Fibroblast of lung (primary cell): ENCODE data around the gene TMTC2. TPM values are rescaled to one million over a fixed set of nuclear protein-coding genes. Genes with fewer than 3 reads are reported as not detected.
A peak's percentile ranks its signal among the peaks of the same experiment; 100 is the strongest.

Experiments
- DNase-seq, 2 donors: peaks; one replicate each; pipeline versions ENCODE4 v3.0.0 to v3.0.0-alpha.2; 2010; ENCODE audit warnings: low read depth in 2 of 2
- H2AFZ ChIP-seq: 2 replicates; pipeline ENCODE4 v1.5.1; 2012; ENCODE audit warnings: low read length, control low read depth, inconsistent platforms
- H3K27ac ChIP-seq: 2 replicates; pipeline ENCODE4 v1.5.1; 2011; ENCODE audit warnings: low read length, control low read depth; ENCODE audit not compliant: insufficient read depth
- H3K27me3 ChIP-seq: 2 replicates; pipeline ENCODE4 v1.5.1; 2011; ENCODE audit warnings: mild to moderate bottlenecking, low read length; ENCODE audit not compliant: control insufficient read depth, insufficient read depth
- H3K36me3 ChIP-seq: 2 replicates; pipeline ENCODE4 v1.5.1; 2011; ENCODE audit warnings: low read length; ENCODE audit not compliant: control insufficient read depth, insufficient read depth
- H3K4me1 ChIP-seq: 2 replicates; pipeline ENCODE4 v1.5.1; 2011; ENCODE audit warnings: low read length; ENCODE audit not compliant: control insufficient read depth, insufficient read depth; ENCODE audit errors: extremely low read depth
- H3K4me2 ChIP-seq: 2 replicates; pipeline ENCODE4 v1.5.1; 2011; ENCODE audit warnings: low read length, control low read depth; ENCODE audit not compliant: insufficient read depth; ENCODE audit errors: extremely low read depth
- H3K4me3 ChIP-seq, 4 experiments: fragments of 200-600 bp in 1 of 4; sonication (generic) in 1 of 4; replicated peaks in 1 of 4; 2 replicates each; pipeline ENCODE4 v1.5.1; 2011 to 2016; ENCODE audit warnings: low read length in 4 of 4, low read depth in 3 of 4, mild to moderate bottlenecking in 3 of 4, control low read depth in 2 of 4, inconsistent platforms in 1 of 4, mixed read lengths in 1 of 4; ENCODE audit not compliant: insufficient read depth in 1 of 4; ENCODE audit errors: control extremely low read depth in 1 of 4
- H3K79me2 ChIP-seq: 2 replicates; pipeline ENCODE4 v1.5.1; 2012; ENCODE audit warnings: mild to moderate bottlenecking, low read length, inconsistent platforms; ENCODE audit not compliant: control insufficient read depth, insufficient read depth
- H3K9ac ChIP-seq: 2 replicates; pipeline ENCODE4 v1.5.1; 2011; ENCODE audit warnings: mild to moderate bottlenecking, low read length, control low read depth; ENCODE audit not compliant: insufficient read depth
- H3K9me3 ChIP-seq: 2 replicates; pipeline ENCODE4 v1.5.1; 2012; ENCODE audit warnings: low read depth, low read length; ENCODE audit not compliant: control insufficient read depth, insufficient read depth
- H4K20me1 ChIP-seq: 2 replicates; pipeline ENCODE4 v1.5.1; 2011; ENCODE audit warnings: low read length; ENCODE audit not compliant: control insufficient read depth, insufficient read depth; ENCODE audit errors: extremely low read depth
- EZH2 ChIP-seq: IDR thresholded peaks from 2 replicates; pipeline ENCODE4 v1.5.1; 2012; ENCODE audit warnings: low read length, control low read depth, mild to moderate bottlenecking; ENCODE audit errors: missing control alignments
- polyA plus RNA-seq, 2 donors: library from polyadenylated mRNA; depleted of rRNA in 1 of 2; stranded (reverse) in 1 of 2; unstranded in 1 of 2; fragments of >200 nt; gene quantifications; 2 replicates each; pipeline ENCODE4 v1.2.1, GENCODE V29; 2011 to 2012; ENCODE audit warnings: missing spikeins in 1 of 2
- total RNA-seq: library from RNA; depleted of rRNA; stranded (reverse); fragments of >200 nt; gene quantifications from 2 replicates; pipeline ENCODE4 v1.2.1, GENCODE V29; 2014
- TF ChIP-seq, protein P1 (sequence below), 2 donors: IDR thresholded peaks in 1 of 2; conservative IDR thresholded peaks in 1 of 2; 1 replicate in 1 of 2; 2 replicates in 1 of 2; pipeline ENCODE4 v1.5.1; 2011 to 2012; ENCODE audit warnings: low read length in 2 of 2, control low read depth in 1 of 2, inconsistent platforms in 1 of 2, low read depth in 1 of 2, mild to moderate bottlenecking in 1 of 2

The TMTC2 gene
- total and polyA plus RNA-seq, 2 donors (not counting 1 experiment from before 2014, with no cell fraction given): 3.5 to 9.7 TPM

GRCh38 chr12:82898441-82898840, 211.7 kb downstream of the TMTC2 start:
- H3K4me3 ChIP-seq: no peak overlapping the region
- no peaks in the 10 kb centered on the region for H3K79me2 ChIP-seq
- no peaks in the 10 kb centered on the region for H3K9me3 ChIP-seq
- no peaks in the 10 kb centered on the region for H3K4me1 ChIP-seq
- no peaks in the 10 kb centered on the region for H4K20me1 ChIP-seq
- H2AFZ ChIP-seq: no peak overlapping the region
- no peaks in the 10 kb centered on the region for H3K36me3 ChIP-seq
- H3K27me3 ChIP-seq: no peaks in the 10 kb centered on the region
- no peak overlapping the region for H3K4me2 ChIP-seq
- H3K9ac ChIP-seq: no peak overlapping the region
- TF ChIP-seq, protein P1, sequence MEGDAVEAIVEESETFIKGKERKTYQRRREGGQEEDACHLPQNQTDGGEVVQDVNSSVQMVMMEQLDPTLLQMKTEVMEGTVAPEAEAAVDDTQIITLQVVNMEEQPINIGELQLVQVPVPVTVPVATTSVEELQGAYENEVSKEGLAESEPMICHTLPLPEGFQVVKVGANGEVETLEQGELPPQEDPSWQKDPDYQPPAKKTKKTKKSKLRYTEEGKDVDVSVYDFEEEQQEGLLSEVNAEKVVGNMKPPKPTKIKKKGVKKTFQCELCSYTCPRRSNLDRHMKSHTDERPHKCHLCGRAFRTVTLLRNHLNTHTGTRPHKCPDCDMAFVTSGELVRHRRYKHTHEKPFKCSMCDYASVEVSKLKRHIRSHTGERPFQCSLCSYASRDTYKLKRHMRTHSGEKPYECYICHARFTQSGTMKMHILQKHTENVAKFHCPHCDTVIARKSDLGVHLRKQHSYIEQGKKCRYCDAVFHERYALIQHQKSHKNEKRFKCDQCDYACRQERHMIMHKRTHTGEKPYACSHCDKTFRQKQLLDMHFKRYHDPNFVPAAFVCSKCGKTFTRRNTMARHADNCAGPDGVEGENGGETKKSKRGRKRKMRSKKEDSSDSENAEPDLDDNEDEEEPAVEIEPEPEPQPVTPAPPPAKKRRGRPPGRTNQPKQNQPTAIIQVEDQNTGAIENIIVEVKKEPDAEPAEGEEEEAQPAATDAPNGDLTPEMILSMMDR (conservative IDR thresholded peaks at IDR 0.05 in 1 of 2, IDR thresholded peaks at IDR 0.05 in 1 of 2; ENCODE audit: low read depth in 1 of 2, low read length in 2 of 2): no peak
- no peak for TF ChIP-seq EZH2
- H3K27ac ChIP-seq: no peak overlapping the region
- DNase-seq: no peak

DNA sequence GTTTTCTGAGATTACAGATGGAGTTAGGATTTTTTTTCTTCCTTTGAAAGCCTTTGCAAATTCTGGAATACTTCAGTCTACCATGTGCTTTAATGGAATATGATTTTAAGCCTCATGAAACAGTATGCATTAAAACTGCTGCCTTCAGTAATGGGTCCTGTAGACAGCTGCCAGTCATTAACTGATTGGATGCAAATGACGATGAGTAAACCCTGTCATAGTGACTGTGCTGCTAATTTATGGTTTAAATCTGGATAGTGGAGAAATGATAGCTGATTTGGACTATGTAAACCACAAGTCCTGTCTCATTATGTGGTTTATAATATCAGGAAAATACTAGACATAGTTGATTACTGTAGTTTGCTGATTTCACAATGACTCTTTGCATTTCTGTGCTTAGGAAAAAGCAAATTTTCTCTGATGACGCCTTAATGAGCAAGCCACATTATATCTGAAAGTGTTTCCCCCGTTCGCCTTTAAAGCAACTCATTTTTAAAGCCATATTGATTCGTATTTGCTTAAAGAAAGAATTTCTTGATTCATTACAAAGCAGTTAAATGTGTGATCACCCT, 217.6 kb downstream of the TMTC2 start:
- Histone ChIP-seq H2AFZ (no peak overlapping the region), H3K36me3 (no peaks in the 10 kb centered on the region), H3K9ac (no peak overlapping the region), H4K20me1 (no peaks in the 10 kb centered on the region), H3K9me3 (no peaks in the 10 kb centered on the region), H3K4me1 (no peaks in the 10 kb centered on the region), H3K27ac (no peak overlapping the region), H3K4me2 (no peak overlapping the region), H3K27me3 (no peaks in the 10 kb centered on the region), H3K79me2 (no peaks in the 10 kb centered on the region), H3K4me3 (no peak overlapping the region)
- DNase-seq: peak; percentile 5 to 28
- TF ChIP-seq EZH2: no peak
- TF ChIP-seq, protein P1 (conservative IDR thresholded peaks at IDR 0.05 in 1 of 2, IDR thresholded peaks at IDR 0.05 in 1 of 2; ENCODE audit: low read depth in 1 of 2, low read length in 2 of 2): no peak

GRCh38 chr12:82910246-82910893, 223.7 kb downstream of the TMTC2 start:
- H3K4me3 ChIP-seq: no peak overlapping the region
- no peak overlapping the region for H3K27ac ChIP-seq
- no peaks in the 10 kb centered on the region for H3K79me2 ChIP-seq
- no peaks in the 10 kb centered on the region for H4K20me1 ChIP-seq
- DNase-seq: no peak
- H3K4me1 ChIP-seq: no peaks in the 10 kb centered on the region
- H3K27me3 ChIP-seq: no peaks in the 10 kb centered on the region
- no peak overlapping the region for H3K9ac ChIP-seq
- no peaks in the 10 kb centered on the region for H3K36me3 ChIP-seq
- H3K4me2 ChIP-seq: no peak overlapping the region
- H2AFZ ChIP-seq: no peak overlapping the region
- H3K9me3 ChIP-seq: no peaks in the 10 kb centered on the region
- TF ChIP-seq, protein P1 (conservative IDR thresholded peaks at IDR 0.05 in 1 of 2, IDR thresholded peaks at IDR 0.05 in 1 of 2; ENCODE audit: low read depth in 1 of 2, low read length in 2 of 2): no peak
- TF ChIP-seq EZH2: no peak
